Activated naive CD4-positive, alpha-beta T cell treated with anti-CD3 and anti-CD28 coated beads, Interleukin-2, amount 10 ng/mL, durations not matched to agents 7 days and 5 days (primary cell): ENCODE measurements around the gene TSPAN10.

Experiments
- CTCF ChIA-PET: fragments of 350-600 bp; sonication (Branson Sonifier 250); formaldehyde crosslinking; loops from one replicate; lab custom pipeline; 2021; ENCODE audit warnings: antibody characterized with exemption; lab: Charles Lee
- DNase-seq: peaks from one replicate; pipeline ENCODE4 v3.0.0-alpha.2; 2020
- H3K27ac Mint-ChIP-seq: one replicate; pipeline ENCODE4 v1.8.0; 2021; ENCODE audit warnings: mild to moderate bottlenecking, moderate library complexity, mixed read lengths
- H3K27me3 Mint-ChIP-seq: one replicate; pipeline ENCODE4 v1.8.0; 2021; ENCODE audit warnings: mild to moderate bottlenecking, mixed read lengths
- H3K36me3 Mint-ChIP-seq: one replicate; pipeline ENCODE4 v1.8.0; 2021; ENCODE audit warnings: mixed read lengths
- H3K4me1 Mint-ChIP-seq: one replicate; pipeline ENCODE4 v1.8.0; 2021; ENCODE audit warnings: mixed read lengths
- H3K4me3 Mint-ChIP-seq: one replicate; pipeline ENCODE4 v1.8.0; 2021; ENCODE audit warnings: mild to moderate bottlenecking, moderate library complexity, mixed read lengths
- H3K9me3 Mint-ChIP-seq: one replicate; pipeline ENCODE4 v1.8.0; 2021; ENCODE audit warnings: mixed read lengths

TSPAN10 gene

GRCh38 chr17:81693509-81694210 is 56.7 kb downstream of the TSPAN10 start:
- DNase-seq: no peak
- Mint-ChIP-seq H3K36me3 (peaks cover 45% of the 10 kb centered on the region), H3K27ac (no peak overlapping the region), H3K9me3 (no peaks in the 10 kb centered on the region), H3K27me3 (no peaks in the 10 kb centered on the region), H3K4me1 (peaks cover 4% of the 10 kb centered on the region), H3K4me3 (no peak overlapping the region)
- CTCF ChIA-PET: no interaction called here

GRCh38 chr17:81694810-81695209 is 57.8 kb downstream of the TSPAN10 start:
- no peak for DNase-seq
- Mint-ChIP-seq H3K27ac (no peak overlapping the region), H3K9me3 (no peaks in the 10 kb centered on the region), H3K27me3 (no peaks in the 10 kb centered on the region), H3K4me1 (peaks cover 2% of the 10 kb centered on the region), H3K4me3 (no peak overlapping the region), H3K36me3 (peaks cover 42% of the 10 kb centered on the region)
- CTCF ChIA-PET: interaction anchor here (1.3 kb wide), 1 partner anchor 19 kb away, joined by 4 read pairs; no protein-coding TSS in a partner anchor

GRCh38 chr17:81695211-81695610 is 58.2 kb downstream of the TSPAN10 start:
- Mint-ChIP-seq H3K36me3 (peaks cover 38% of the 10 kb centered on the region), H3K4me1 (peaks cover 2% of the 10 kb centered on the region), H3K4me3 (no peak overlapping the region), H3K9me3 (no peaks in the 10 kb centered on the region), H3K27ac (no peak overlapping the region), H3K27me3 (no peaks in the 10 kb centered on the region)
- no peak for DNase-seq
- CTCF ChIA-PET: interaction anchor here (1.3 kb wide), 1 partner anchor 20 kb away, joined by 4 read pairs; no protein-coding TSS in a partner anchor

GRCh38 chr17:81695801-81696200 is 58.8 kb downstream of the TSPAN10 start:
- no peak for DNase-seq
- H3K27ac Mint-ChIP-seq: no peak overlapping the region
- CTCF ChIA-PET: interaction anchor here (1.3 kb wide), 1 partner anchor 20 kb away, joined by 4 read pairs; no protein-coding TSS in a partner anchor
- H3K4me1 Mint-ChIP-seq: peaks cover 5% of the 10 kb centered on the region
- H3K9me3 Mint-ChIP-seq: no peaks in the 10 kb centered on the region
- H3K27me3 Mint-ChIP-seq: no peaks in the 10 kb centered on the region
- H3K36me3 Mint-ChIP-seq: peaks cover 40% of the 10 kb centered on the region
- H3K4me3 Mint-ChIP-seq: no peak overlapping the region

- H3K36me3 Mint-ChIP-seq: peaks cover 38% of the 10 kb centered on the region
- H3K27me3 Mint-ChIP-seq: no peaks in the 10 kb centered on the region
- CTCF ChIA-PET: no interaction called here
- no peak for DNase-seq
- no peak overlapping the region for H3K4me3 Mint-ChIP-seq
- peaks cover 11% of the 10 kb centered on the region for H3K4me1 Mint-ChIP-seq
- H3K27ac Mint-ChIP-seq: no peak overlapping the region
- H3K9me3 Mint-ChIP-seq: no peaks in the 10 kb centered on the region
These were observed 59.4 kb downstream of the TSPAN10 start for GRCh38 chr17:81696218-81696941.

GRCh38 chr17:81697261-81698044 is 60.5 kb downstream of the TSPAN10 start:
- peaks cover 41% of the 10 kb centered on the region for H3K36me3 Mint-ChIP-seq
- peak overlapping the region; percentile 2 for H3K27ac Mint-ChIP-seq
- CTCF ChIA-PET: interaction anchor here (1.5 kb wide), 1 partner anchor 14 kb away, joined by 3 read pairs; the partner anchor contains the start of genes ARL16 and HGS
- H3K4me3 Mint-ChIP-seq: no peak overlapping the region
- H3K4me1 Mint-ChIP-seq: peaks cover 21% of the 10 kb centered on the region
- no peak for DNase-seq
- no peaks in the 10 kb centered on the region for H3K9me3 Mint-ChIP-seq
- no peaks in the 10 kb centered on the region for H3K27me3 Mint-ChIP-seq
